Raji (cell line): ENCODE data around the gene CHRNG.
A peak's percentile ranks its signal among the peaks of the same experiment; 100 is the strongest.

Source experiments
- POLR2A ChIP-seq: IDR thresholded peaks from 2 replicates; pipeline ENCODE4 v1.6.1; 2011; ENCODE audit warnings: low read depth, low read length, control low read depth; ENCODE audit not compliant: insufficient read depth

The CHRNG gene, protein sequence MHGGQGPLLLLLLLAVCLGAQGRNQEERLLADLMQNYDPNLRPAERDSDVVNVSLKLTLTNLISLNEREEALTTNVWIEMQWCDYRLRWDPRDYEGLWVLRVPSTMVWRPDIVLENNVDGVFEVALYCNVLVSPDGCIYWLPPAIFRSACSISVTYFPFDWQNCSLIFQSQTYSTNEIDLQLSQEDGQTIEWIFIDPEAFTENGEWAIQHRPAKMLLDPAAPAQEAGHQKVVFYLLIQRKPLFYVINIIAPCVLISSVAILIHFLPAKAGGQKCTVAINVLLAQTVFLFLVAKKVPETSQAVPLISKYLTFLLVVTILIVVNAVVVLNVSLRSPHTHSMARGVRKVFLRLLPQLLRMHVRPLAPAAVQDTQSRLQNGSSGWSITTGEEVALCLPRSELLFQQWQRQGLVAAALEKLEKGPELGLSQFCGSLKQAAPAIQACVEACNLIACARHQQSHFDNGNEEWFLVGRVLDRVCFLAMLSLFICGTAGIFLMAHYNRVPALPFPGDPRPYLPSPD

DNA sequence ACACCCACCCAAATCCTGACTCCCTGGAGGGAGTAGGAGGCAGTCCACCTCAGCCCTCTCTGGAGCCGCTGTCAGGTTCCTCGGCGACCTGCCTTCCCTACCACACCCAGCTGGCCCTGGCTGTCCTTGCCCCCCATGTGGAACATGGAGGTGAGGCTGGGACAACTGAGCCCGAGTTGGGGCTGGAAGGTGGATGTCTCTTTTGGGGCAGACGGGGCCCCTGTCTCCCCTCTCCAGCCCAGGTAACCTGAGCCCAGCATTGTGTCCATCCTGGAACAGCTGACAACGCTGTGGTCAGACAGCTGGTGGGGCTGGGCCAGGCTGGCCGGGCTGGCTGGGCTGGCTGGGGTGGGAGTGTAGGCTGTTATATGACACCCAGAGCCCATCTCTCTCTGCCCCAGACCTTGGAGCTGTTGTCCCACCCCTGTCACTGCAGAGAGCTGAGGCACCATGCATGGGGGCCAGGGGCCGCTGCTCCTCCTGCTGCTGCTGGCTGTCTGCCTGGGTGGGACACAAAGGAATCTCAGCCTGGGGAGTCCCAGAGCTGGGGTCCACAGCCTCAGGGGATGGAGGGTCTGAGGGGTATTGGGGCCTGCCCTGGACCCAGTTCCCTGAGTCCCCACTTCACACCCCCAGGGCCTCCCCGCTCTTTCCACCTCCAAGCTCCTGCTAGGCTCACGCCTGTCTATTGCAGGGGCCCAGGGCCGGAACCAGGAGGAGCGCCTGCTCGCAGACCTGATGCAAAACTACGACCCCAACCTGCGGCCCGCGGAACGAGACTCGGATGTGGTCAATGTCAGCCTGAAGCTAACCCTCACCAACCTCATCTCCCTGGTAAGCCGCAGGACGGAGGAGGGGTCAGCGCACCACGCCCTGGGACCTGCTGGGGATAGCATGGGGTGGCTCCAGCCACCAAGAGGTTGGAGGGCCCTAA, at the start of gene CHRNG:
Gene CHRNG (plus strand): TSS at position 395 of the 934 bp plus-strand sequence. CDS start 56 bp downstream, at position 451.
- peak; percentile 11; the same call in 1 of the 2 replicates for TF ChIP-seq POLR2A

DNA sequence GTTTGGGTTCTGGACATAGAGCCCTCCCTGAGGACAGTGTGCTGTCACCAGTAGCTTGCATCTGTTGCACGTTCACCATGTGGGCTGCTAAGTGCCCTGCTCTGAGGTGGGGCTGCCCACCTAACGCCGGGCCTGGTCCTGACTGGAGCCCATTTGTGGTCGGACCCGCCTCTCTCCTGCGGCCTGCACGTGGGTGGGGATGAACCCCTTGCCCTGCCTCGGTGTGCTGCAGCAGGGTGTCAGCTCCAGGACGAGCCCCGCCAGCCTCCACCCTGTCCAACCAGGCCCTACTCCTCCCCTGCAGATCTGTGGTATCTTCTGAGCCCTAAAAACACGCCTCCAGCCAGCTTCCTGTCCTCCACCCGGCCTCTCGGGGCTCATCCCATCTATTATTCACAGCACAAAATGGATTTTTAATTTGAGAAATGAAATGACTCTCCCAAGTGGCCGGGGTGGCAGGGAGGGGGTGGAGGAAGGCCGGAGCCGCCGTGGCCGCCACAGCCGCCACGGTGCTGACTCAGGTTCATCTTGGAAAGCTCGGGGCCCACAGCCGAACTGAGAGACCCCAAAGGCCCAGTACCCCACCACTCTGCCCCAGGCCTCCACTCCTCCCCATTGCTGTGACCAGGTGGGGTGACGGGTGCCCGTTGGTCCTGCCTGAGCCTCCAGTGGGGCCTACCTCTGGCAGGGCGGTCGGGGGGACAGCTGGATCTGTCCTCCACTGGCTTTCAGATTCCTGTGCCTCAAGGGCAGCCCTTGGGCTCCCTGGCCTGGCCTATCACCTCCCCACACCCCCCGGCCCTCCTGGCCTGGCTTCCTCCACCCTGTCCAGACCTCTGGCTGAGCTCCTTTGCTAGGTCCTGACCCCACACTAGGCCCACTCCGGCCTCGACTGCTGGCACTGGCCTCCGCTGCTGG, 49.0 kb upstream of the CHRNG start:
- TF ChIP-seq POLR2A, result no peak

DNA sequence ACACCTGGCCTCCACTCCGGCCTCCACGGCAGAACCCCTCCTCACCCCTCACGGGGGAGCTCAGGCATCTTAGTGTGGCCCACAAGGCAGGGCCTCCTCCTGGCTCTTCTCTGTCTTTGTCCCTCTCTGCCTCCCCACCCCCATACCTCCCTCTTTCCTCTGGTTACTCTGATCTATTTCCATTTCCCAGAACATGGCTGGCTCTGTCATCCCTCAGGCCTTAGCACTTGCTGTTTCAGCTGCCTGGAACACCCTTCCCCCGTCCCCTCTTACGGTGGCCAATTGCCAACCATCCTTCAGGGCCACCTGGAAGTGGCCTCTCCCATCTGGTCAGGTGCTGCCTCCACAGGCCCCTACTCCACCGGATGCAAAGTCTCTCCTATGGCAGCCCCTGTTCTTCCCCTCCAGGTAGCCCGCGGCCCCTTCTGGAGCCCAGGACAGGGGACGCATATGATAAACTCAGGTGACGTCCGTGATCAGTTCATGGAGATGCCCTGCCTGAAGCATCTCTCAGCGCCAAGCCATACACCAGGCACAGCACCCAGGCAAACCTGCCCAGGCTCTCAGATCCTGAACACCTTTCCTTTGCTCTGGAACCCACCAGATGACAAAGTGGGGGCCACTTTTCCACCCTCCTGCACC, 48.2 kb upstream of the CHRNG start:
- no peak for TF ChIP-seq POLR2A

DNA sequence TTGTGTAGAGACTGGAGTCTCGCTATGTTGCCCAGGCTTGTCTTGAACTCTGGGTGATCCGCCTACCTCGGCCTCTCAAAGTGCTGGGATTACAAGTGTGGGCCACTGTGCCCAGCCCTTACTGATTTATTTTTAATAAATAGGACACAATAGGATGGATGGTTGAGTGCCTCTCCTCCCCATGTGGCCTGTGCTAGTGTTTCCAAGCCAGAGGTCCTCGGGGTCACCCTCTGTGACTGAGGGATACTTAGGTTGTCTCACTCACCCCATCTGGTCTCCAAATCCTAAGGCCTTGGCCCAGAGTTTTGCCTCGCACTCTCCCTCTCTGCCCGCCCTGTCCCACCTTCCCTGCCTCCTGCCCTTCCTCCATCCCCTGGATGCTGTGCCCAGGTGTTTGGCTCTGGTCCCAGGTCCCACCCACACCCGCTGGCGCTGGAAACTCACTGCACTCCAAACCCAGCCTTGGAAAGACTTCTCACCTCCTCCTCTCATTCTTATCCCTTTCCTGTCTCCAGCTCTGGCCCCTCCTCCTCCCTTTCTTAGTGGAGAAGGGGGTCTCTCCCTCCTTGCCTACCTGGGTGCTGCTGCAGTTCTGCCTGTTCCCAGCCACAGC, 47.1 kb upstream of the CHRNG start:
- TF ChIP-seq POLR2A, result no peak

DNA sequence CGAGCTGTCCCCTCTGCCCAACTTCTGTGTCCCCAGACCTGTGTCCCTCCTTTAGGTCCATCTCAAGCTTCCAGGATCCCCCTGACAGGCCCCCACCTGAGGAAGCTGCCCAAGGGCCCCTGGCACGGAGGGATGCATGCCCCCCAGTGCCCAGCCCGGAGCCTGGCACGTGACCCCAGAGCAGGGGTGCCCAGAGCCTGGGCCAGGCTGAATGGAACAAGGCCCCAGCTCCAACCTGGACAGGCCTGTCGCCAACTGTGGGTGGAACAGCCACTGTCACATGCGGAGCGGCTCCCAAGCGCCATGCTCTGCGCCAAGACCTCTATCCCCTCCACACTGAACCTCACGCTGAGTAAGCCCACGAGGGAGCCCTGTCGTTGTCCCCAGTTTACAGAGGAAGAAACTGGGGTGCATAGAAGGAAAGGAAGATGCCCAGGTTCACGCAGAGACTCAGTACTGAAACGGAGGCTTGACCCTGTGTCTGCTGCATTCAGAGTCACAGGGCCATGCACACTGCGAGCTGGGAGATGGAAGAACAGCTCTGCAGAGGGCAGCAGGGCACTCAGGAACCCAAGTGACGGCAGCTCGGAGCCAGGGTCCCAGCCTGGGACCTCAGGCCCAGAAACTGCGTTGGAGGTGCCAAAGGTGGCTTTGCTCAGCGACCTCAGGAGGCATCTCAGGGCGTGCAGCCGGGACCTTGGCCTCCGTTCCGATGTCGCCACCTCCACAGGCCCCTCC, 46.4 kb upstream of the CHRNG start:
- TF ChIP-seq POLR2A, result no peak

DNA sequence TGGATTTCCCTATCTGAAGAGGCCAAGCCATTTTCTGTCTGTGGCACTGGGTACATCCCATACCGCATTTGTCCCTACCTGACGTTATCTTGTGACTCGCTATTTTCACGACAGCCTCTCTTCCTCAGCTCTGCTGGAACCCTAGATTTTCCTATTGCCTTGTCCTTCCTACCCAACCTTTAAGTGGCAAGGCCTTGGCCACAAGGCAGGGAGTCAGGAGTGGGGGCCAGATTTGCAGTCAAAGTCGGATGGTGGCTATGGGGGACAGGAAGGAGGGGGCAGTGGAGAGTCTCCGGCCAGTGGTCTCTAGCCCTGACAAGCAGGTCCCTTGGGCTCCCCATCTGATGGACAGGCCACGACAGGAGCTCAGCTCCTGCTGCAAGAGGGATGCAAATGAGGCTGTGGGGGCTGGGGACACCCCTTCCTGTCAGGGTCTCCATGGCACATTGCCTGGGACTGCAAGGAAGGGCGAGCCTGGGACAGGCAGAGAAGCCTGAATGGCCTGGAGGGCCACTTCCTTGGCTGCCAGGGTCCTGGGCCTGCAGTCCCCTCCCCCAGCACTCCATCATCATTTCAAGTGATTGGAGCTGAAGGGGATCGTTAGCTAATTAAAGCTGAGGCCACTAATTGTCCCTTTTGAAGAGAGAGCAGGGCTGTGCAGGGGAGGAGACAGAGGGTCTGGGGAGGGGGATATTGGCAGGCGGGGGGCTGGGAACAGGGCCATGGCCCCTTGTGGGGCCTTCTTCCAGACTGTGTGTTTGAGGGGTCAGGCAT, 45.6 kb upstream of the CHRNG start:
- no peak for TF ChIP-seq POLR2A

DNA sequence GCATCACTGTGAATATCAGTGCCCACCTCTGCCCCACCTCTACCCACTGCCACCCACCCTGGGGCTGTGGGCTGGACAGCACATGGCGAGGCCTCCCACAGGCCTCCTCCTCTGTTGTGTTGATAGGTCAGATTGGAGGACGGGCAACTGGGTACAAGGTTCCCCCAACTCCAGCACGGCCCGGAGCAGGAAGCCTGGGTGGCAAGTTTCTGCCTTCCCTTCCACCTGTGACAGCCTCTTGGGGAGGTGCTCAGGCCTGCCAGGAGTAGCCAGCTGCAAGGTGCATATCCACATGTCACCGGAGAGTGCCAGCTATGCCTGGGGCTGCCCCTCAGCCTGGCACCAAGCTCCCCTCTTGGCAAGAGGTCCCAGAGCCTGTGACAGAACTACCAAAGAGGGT, 45.0 kb upstream of the CHRNG start:
- no peak for TF ChIP-seq POLR2A

DNA sequence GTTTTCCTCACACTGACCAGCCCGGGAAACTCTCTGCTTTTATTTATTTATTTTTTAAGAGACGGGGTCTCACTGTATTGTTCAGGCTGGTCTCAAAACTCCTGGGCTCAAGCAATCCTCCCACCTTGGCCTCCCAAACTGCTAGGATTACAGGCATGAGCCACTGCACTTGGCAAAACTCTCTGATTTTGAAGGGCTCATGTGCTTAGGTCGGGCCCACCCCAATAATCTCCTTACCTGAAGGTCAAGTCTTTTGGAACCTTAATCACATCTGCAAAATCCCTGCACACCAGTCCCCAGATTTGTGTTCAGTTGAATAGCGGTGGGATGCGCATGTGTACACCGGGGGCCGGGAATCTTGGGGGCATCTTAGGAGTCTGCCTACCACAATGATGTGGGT, 44.2 kb upstream of the CHRNG start:
- no peak for TF ChIP-seq POLR2A

DNA sequence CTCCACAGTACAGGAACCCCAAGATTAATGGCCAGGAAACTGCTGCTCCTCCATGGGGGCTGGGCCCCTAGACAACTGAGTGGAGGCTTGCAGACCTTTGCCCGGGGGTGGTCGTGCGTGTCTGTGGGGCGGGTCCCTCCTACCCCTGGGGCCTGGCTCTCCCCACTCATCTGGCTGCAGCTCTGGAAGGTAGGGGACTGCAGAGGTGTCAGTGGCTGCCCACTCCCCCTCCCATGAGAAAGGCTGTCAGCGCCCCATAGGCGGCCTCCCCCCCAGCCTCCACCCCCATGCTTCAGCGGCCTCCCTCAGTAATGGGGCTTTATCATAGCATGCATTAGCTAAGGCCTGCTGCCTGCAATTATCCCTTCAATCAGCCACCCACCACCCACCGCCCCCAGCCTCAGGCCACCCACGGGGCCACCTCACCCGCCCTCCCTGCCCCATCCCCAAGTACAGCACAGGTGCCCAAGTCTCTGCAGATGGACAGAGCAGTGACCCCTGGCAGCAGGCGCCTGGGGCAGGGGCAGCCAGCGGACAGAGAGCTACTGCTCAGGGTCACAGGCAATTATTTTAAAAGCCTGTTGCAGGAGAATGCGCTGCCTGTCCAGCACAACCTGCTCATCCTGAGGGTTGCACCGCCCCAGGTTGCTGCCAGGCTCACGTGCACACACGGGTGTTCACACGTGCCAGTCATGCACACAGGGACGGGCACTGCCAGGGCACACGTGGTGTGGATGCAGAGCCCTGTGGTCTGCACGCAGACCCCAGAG, 42.8 kb upstream of the CHRNG start:
- no peak for TF ChIP-seq POLR2A

DNA sequence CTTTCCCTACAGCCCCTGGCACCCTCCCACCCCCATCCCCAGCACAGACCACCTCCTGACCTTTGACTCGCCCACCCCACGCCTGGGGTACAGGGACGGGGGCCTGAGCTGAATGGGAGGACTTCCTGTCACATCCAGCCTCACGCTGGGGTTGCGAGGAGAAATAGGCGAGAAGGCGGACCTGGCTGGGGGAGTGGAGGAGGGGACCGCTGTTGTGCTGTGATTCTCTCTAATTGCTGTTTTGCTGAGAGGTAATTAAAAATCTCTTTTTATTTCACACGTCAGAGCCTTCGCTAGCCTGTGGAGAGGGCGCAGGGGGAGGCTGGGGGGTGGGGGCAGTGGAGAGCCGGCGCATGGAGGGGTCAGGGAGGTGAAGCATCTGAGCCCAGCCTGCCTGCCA, 42.1 kb upstream of the CHRNG start:
- TF ChIP-seq POLR2A, result no peak

DNA sequence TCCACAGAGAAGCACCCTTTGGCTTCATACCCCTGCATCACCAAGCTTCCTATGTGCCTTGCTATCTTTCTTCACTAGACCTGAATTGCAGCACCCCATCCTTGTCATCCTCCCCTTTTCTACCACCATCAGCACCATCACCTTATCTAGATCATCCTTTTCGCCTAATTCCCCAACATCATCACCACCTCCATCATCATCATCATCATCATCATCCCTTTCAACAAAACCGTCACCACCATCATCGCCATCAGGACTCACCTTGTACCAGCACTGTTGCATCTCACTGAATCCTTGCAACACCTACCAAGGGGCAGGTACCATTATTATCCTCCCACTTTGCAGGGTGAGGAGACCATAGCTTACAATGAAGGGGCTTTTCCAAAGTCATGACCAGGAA, 41.0 kb upstream of the CHRNG start:
- no peak for TF ChIP-seq POLR2A

DNA sequence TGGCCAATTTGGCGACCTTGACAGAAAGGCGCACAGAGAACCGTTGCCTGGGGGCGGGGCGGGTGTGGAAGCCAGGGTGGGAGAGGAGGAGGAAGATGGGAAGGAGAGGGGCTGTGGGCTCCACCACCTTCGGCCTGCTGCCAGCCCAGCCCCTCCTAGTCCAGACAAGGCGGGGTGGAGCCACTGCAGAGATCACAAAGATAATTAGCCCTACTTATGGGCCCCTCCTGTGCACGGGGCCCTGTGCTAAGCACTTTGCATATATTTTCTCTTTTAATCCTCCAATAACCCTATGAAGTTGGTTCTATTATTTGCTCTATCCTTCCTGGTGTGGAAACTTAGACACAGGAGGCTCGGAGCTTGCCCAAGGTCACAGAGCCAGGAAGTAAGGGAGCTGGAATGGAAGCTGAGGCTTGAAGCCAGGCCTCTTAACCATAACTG, 38.1 kb upstream of the CHRNG start:
- no peak for TF ChIP-seq POLR2A
